GM12878 (cell line): Measurements from ENCODE around the gene PRKCG. TPM values are rescaled to one million over a fixed set of nuclear protein-coding genes. Genes with fewer than 3 reads are reported as not detected.

ENCODE experiments used
- ATAC-seq: fragments of 200-7000 bp; cut with Tn5 transposase; 3 replicates; pipeline ENCODE4 v1.9.1; 2020; ENCODE audit warnings: mild to moderate bottlenecking, moderate library complexity
- BruUV-seq: library from RNA; stranded (reverse); fragments of 400-500 nt; replicated peaks from 2 replicates; lab custom pipeline; 2021; lab: Mats Ljungman, UMichigan
- CTCF ChIA-PET: fragments of 300-600 bp; sonication (Branson Sonifier 250); formaldehyde crosslinking; extraction: SDS; loops from one replicate; lab custom pipeline; 2021; ENCODE audit warnings: inconsistent platforms; lab: Yijun Ruan, JAX
- POLR2A ChIA-PET: fragments of 350-600 bp; formaldehyde crosslinking; extraction: SDS; loops from one replicate; lab custom pipeline; 2021; ENCODE audit warnings: inconsistent platforms; lab: Charles Lee
- RAD21 ChIA-PET: fragments of 300-600 bp; sonication (Branson Sonifier 250); formaldehyde crosslinking; loops from one replicate; lab custom pipeline; 2023; ENCODE audit warnings: antibody characterized with exemption; ENCODE audit not compliant: unreplicated experiment; lab: Charles Lee
- SMC1A ChIA-PET: fragments of 300-600 bp; sonication (Branson Sonifier 250); formaldehyde crosslinking; loops from one replicate; lab custom pipeline; 2023; ENCODE audit not compliant: unreplicated experiment, uncharacterized antibody; lab: Charles Lee
- DNase-seq: peaks from one replicate; pipeline ENCODE4 v3.0.0-alpha.2; 2011; ENCODE audit warnings: low read depth, low spot score
- FAIRE-seq: peaks from 3 replicates; lab custom pipeline; 2011; peaks lifted over from hg19 to GRCh38; lab: Jason Lieb, UNC
- H2AFZ ChIP-seq: 2 replicates; pipeline ENCODE4 v1.6.0; 2011; ENCODE audit warnings: low read depth, low read length, control low read depth; ENCODE audit not compliant: control insufficient read depth
- H3K27ac ChIP-seq: 2 replicates; pipeline ENCODE4 v1.5.1; 2011; ENCODE audit warnings: control low read depth; ENCODE audit not compliant: control insufficient read depth, insufficient read depth
- H3K27me3 ChIP-seq, 2 experiments: replicated peaks in 1 of 2; 2 replicates each; pipeline versions ENCODE4 v1.6.0 to v1.6.1; 2011; ENCODE audit warnings: low read length in 1 of 2; ENCODE audit not compliant: control insufficient read depth in 2 of 2, insufficient read depth in 2 of 2
- H3K36me3 ChIP-seq, 2 experiments: 2 replicates each; pipeline ENCODE4 v1.5.1; 2011; ENCODE audit warnings: low read length in 1 of 2; ENCODE audit not compliant: control insufficient read depth in 2 of 2, insufficient read depth in 2 of 2
- H3K4me1 ChIP-seq: 2 replicates; pipeline ENCODE4 v1.6.1; 2011; ENCODE audit warnings: mild to moderate bottlenecking, low read length, moderate library complexity, mixed read lengths; ENCODE audit not compliant: control insufficient read depth, insufficient read depth
- H3K4me2 ChIP-seq: 2 replicates; pipeline ENCODE4 v1.6.0; 2011; ENCODE audit warnings: control low read depth; ENCODE audit not compliant: control insufficient read depth, insufficient read depth
- H3K4me3 ChIP-seq: fragments of 200-600 bp; sonication (generic); 2 replicates; pipeline ENCODE4 v1.5.1; 2016
- H3K79me2 ChIP-seq: 2 replicates; pipeline ENCODE4 v1.6.0; 2011; ENCODE audit warnings: low read length; ENCODE audit not compliant: control insufficient read depth, insufficient read depth
- H3K9ac ChIP-seq: 2 replicates; pipeline ENCODE4 v1.8.0; 2011; ENCODE audit warnings: low read length, control low read depth, mixed read lengths; ENCODE audit not compliant: control insufficient read depth, insufficient read depth
- H3K9me3 ChIP-seq: replicated peaks from 3 replicates; pipeline ENCODE4 v1.5.1; 2011; ENCODE audit warnings: mild to moderate bottlenecking, low read length; ENCODE audit not compliant: control insufficient read depth, insufficient read depth
- H4K20me1 ChIP-seq: 2 replicates; pipeline ENCODE4 v1.6.0; 2011; ENCODE audit not compliant: control insufficient read depth, insufficient read depth
- CHD2 ChIP-seq: IDR thresholded peaks from 2 replicates; pipeline ENCODE4 v1.6.1; 2011; ENCODE audit warnings: low read depth, low read length, improper control_type of control experiment, borderline replicate concordance
- EGR1 ChIP-seq, 2 experiments: IDR thresholded peaks; 1 replicate in 1 of 2; 2 replicates in 1 of 2; pipeline ENCODE4 v1.6.1; 2011 to 2012; ENCODE audit warnings: low read depth in 2 of 2, low read length in 2 of 2, borderline replicate concordance in 1 of 2, mild to moderate bottlenecking in 1 of 2, moderate library complexity in 1 of 2
- HDAC6 ChIP-seq: fragments of 200-600 bp; sonication (generic); IDR thresholded peaks from one replicate; pipeline ENCODE4 v1.8.0; 2017; ENCODE audit warnings: antibody characterized with exemption; ENCODE audit not compliant: unreplicated experiment
- JUNB ChIP-seq: IDR thresholded peaks from 2 replicates; pipeline ENCODE4 v1.6.1; 2016; ENCODE audit warnings: antibody characterized with exemption, mild to moderate bottlenecking
- MTA2 ChIP-seq: fragments of 450-650 bp; IDR thresholded peaks from 2 replicates; pipeline ENCODE4 v1.6.1; 2016; ENCODE audit warnings: low read depth, mild to moderate bottlenecking, moderate library complexity
- MXI1 ChIP-seq: fragments of 150-350 bp; IDR thresholded peaks from 2 replicates; pipeline ENCODE4 v1.6.1; 2011; ENCODE audit warnings: low read depth, mild to moderate bottlenecking, inconsistent platforms, low read length, improper control_type of control experiment
- NFYA ChIP-seq: IDR thresholded peaks from 2 replicates; pipeline ENCODE4 v1.6.1; 2011; ENCODE audit warnings: low read depth, mild to moderate bottlenecking, low read length, improper control_type of control experiment, borderline replicate concordance
- RCOR1 ChIP-seq: conservative IDR thresholded peaks from 2 replicates; pipeline ENCODE4 v1.6.1; 2012; ENCODE audit warnings: low read depth, low read length, improper control_type of control experiment
- SMAD1 ChIP-seq: fragments of 450-650 bp; IDR thresholded peaks from 2 replicates; pipeline ENCODE4 v1.6.1; 2018; ENCODE audit warnings: mild to moderate bottlenecking, low read depth; ENCODE audit not compliant: partially characterized antibody
- WGBS: methylation state at CpG from one replicate; pipeline ENCODE4 v1.1.6; 2016; ENCODE audit warnings: low lambda C conversion rate; ENCODE audit not compliant: insufficient replicate concordance, insufficient coverage; ENCODE audit errors: missing lambda C conversion rate; 5-methylcytosine and 5-hydroxymethylcytosine counted together
- in situ Hi-C: fragments of 300-500 bp; cut with MboI; formaldehyde crosslinking; loops from 9 replicates; pipeline ENCODE4 v1.14.3; 2018; ENCODE audit warnings: mixed read lengths
- intact Hi-C: fragments of 100-400 bp; cut with micrococcal nuclease; formaldehyde crosslinking; loops from one replicate; pipeline ENCODE4 v1.14.2; 2022; ENCODE audit not compliant: unreplicated experiment
- polyA plus RNA-seq, 11 experiments: library from polyadenylated mRNA; depleted of rRNA in 4 of 11; unstranded in 6 of 11; stranded (reverse) in 5 of 11; fragments of >200 nt; fragmentation: Nextera tagmentation in 4 of 11; fragmentation: Illumina TruSeq in 1 of 11; extraction: Ambion mirVana in 4 of 11; extraction: Trizol in 1 of 11; gene quantifications; 1 replicate in 1 of 11; 2 replicates in 10 of 11; pipeline versions ENCODE4 v1.2.1 to v1.2.3, GENCODE V29; 2011 to 2016; ENCODE audit warnings: inconsistent platforms in 2 of 11, missing spikeins in 2 of 11, low read depth in 1 of 11
- total RNA-seq, 4 experiments: library from RNA; depleted of rRNA in 3 of 4; stranded (reverse); fragments of >200 nt in 3 of 4; fragmentation: Illumina TruSeq in 1 of 4; extraction: Trizol in 1 of 4; gene quantifications; 2 replicates each; pipeline versions ENCODE4 v1.2.1 to v1.2.3, GENCODE V29; 2013 to 2021
- TF ChIP-seq, protein P1 (sequence below): IDR thresholded peaks from 2 replicates; pipeline ENCODE4 v1.6.1; 2012; ENCODE audit warnings: low read depth, low read length, improper control_type of control experiment

PRKCG gene
- total and polyA plus RNA-seq, 10 of the 15 experiments (the other 5 are each of a cell fraction or from before 2014, with no cell fraction given) = not detected

DNA sequence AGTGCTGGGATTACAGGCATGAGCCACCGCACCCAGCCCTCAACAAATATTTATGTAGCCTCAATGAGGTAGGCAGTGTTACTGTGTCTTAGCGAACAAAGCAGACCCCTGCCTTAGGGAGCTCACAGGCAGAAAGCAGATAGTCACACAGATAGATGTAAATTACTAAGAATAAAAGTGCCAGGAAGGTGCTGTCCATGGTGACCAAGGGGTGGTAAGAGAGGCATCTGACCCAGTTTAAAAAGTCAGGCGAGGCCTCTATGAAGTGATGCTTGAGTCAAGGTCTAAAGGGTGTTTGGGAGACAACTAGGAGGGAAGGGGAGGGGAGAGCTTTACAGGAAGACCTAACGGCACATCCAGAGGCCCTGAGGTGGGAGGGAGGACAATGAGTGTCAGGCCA, 14.7 kb downstream of the PRKCG start:
- DNase-seq (no peak), FAIRE-seq (no peak), ATAC-seq (no peak)
- Histone ChIP-seq H3K27ac (no peak overlapping the region), H3K36me3 (no peaks in the 10 kb centered on the region), H3K9ac (no peak overlapping the region), H3K4me3 (no peak overlapping the region), H3K79me2 (no peaks in the 10 kb centered on the region), H3K4me2 (no peak overlapping the region), H2AFZ (no peak overlapping the region), H3K27me3 (no peaks in the 10 kb centered on the region), H3K9me3 (no peaks in the 10 kb centered on the region; the same call in 2 of the 3 replicates), H4K20me1 (no peaks in the 10 kb centered on the region), H3K4me1 (no peaks in the 10 kb centered on the region)
- no TSS peak for BruUV-seq
- POLR2A ChIA-PET = no interaction called here
- CTCF ChIA-PET = no interaction called here
- no peak for TF ChIP-seq MTA2
- TF ChIP-seq NFYA = no peak
- TF ChIP-seq HDAC6 = no peak
- intact Hi-C loops (no loop called here), in situ Hi-C loops (no loop called here)
- 22% methylated on average over 4 of the region's 4 CpGs for whole genome bisulfite sequencing
- RAD21 ChIA-PET = no interaction called here
- SMC1A ChIA-PET = no interaction called here

DNA sequence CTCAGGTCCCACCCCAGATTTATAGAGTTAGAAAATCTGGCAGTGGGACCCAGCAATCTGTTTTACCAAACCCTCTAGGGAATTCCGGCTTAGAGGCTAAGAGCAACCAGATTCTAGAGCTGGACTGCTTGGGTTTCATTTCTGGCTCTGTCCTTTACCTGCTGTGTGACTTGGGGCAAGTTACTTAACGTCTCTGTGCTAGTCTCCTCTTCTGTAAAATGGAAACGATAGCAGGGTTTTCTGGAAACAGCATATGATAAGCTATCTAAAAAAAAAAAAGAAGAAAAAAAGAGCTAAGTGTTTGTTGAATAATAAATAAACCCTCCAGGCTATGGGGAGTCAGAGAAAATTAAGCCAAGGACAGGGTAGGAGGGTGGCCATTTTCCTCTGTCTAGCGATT, 15.5 kb downstream of the PRKCG start:
- intact Hi-C loops (no loop called here), in situ Hi-C loops (no loop called here)
- ChIA-PET CTCF (no interaction called here), POLR2A (no interaction called here), SMC1A (no interaction called here), RAD21 (no interaction called here)
- no peak overlapping the region for H3K27ac ChIP-seq
- no peak overlapping the region for H2AFZ ChIP-seq
- whole genome bisulfite sequencing = 29% methylated on average over 3 of the region's 4 CpGs
- no peak overlapping the region for H3K4me3 ChIP-seq
- no TSS peak for BruUV-seq
- H3K4me1 ChIP-seq = no peaks in the 10 kb centered on the region
- no peaks in the 10 kb centered on the region; the same call in 2 of the 3 replicates for H3K9me3 ChIP-seq
- FAIRE-seq = no peak
- H3K36me3 ChIP-seq = no peaks in the 10 kb centered on the region
- no peak overlapping the region for H3K9ac ChIP-seq
- no peaks in the 10 kb centered on the region for H3K27me3 ChIP-seq
- DNase-seq = no peak
- no peaks in the 10 kb centered on the region for H4K20me1 ChIP-seq
- H3K4me2 ChIP-seq = no peak overlapping the region
- TF ChIP-seq, protein P1, sequence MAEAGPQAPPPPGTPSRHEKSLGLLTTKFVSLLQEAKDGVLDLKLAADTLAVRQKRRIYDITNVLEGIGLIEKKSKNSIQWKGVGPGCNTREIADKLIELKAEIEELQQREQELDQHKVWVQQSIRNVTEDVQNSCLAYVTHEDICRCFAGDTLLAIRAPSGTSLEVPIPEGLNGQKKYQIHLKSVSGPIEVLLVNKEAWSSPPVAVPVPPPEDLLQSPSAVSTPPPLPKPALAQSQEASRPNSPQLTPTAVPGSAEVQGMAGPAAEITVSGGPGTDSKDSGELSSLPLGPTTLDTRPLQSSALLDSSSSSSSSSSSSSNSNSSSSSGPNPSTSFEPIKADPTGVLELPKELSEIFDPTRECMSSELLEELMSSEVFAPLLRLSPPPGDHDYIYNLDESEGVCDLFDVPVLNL = no peak
- TF ChIP-seq CHD2 = no peak
- no peak for TF ChIP-seq JUNB
- TF ChIP-seq RCOR1 = no peak
- TF ChIP-seq SMAD1 = no peak
- TF ChIP-seq EGR1 (IDR thresholded peaks at IDR 0.05; ENCODE audit: borderline replicate concordance in 1 of 2, low read depth in 2 of 2, low read length in 2 of 2) = no peak
- no peak for TF ChIP-seq MXI1
- no peak for ATAC-seq
- H3K79me2 ChIP-seq = no peaks in the 10 kb centered on the region
